ENCODE results near the gene SBSN.

Gene SBSN

GRCh38 chr19:35554076-35554475 lies 26.0 kb upstream of the SBSN start:
- DNase-seq (ENCODE audit: low spot score): no peak

- no peak for DNase-seq (ENCODE audit: low spot score)
Measured at GRCh38 chr19:35553385-35554000, 25.4 kb upstream of the SBSN start.

DNA sequence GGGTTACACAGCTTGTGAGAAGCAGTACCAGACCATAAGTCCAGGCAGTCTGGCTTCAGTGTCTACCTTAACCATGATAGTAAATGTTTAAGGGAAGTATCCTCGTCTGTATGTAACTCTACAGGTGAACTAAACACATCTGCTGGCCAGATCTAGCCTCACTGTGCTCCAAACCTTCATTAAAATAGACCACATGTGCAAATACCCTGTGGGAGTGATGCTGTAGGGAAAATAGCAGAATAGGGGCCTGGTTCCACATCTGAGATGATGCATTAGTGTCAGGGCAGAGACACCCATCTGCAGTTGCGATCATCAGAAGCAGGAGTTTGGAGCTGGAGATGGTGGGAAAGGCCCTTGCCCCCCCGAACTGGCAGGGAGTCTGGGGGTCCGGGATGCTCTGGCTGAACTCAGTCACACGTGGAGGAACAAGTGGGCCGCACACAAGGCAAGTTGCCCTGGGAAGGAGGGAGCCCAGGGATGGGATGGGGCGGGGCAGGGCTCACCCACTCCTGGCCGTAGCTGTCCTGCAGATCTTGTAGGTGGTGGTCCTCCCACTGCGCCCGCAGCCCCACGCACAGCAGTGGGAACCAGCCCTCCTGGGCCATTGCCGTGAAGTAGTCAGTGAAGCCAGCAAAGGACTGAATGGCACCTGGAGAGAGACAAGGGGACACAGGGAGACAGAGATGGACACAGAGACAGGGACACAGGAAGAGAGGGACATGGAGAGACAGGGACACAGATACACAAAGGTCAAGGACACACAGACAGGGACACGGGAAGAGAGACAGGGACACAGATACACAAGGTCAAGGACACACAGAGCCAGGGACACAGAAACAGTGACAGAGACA lies 24.6 kb upstream of the SBSN start:
- no peak for DNase-seq (ENCODE audit: low spot score)

GRCh38 chr19:35551091-35551810 lies 23.1 kb upstream of the SBSN start:
- no peak for DNase-seq (ENCODE audit: low spot score)

GRCh38 chr19:35549879-35550523 lies 21.9 kb upstream of the SBSN start:
- DNase-seq (ENCODE audit: low spot score): no peak

- DNase-seq (ENCODE audit: low spot score): peak; percentile 78
Measured at GRCh38 chr19:35549174-35549788, 21.2 kb upstream of the SBSN start.

DNA sequence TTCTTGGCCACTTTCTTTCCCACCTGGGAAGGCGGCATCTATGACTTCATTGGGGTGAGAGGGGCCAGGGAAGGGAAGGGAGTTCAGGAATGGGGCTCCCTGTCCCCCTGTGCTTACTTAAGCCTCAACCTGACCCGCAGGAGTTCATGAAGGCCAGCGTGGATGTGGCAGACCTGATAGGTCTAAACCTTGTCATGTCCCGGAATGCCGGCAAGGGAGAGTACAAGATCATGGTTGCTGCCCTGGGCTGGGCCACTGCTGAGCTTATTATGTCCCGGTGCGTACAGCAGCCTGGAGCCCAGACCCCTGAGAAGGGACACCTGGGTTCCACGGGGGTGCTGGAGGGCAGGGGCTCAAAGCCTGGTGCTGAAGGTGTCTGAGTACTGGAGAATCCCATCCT lies 18.4 kb upstream of the SBSN start:
- no peak for DNase-seq (ENCODE audit: low spot score)

- peak; percentile 66 for DNase-seq (ENCODE audit: low spot score)
Measured at GRCh38 chr19:35545855-35546381, 17.8 kb upstream of the SBSN start.

GRCh38 chr19:35545001-35545854 lies 17.1 kb upstream of the SBSN start, which contains the start of gene TMEM147:
TSS of gene TMEM147 (plus strand) at chr19:35545626. CDS start at chr19:35545740, 114 bp downstream.
- DNase-seq (ENCODE audit: low spot score): peak; percentile 99

- DNase-seq (ENCODE audit: low spot score): no peak
Measured at GRCh38 chr19:35544110-35544802, 16.1 kb upstream of the SBSN start.

DNA sequence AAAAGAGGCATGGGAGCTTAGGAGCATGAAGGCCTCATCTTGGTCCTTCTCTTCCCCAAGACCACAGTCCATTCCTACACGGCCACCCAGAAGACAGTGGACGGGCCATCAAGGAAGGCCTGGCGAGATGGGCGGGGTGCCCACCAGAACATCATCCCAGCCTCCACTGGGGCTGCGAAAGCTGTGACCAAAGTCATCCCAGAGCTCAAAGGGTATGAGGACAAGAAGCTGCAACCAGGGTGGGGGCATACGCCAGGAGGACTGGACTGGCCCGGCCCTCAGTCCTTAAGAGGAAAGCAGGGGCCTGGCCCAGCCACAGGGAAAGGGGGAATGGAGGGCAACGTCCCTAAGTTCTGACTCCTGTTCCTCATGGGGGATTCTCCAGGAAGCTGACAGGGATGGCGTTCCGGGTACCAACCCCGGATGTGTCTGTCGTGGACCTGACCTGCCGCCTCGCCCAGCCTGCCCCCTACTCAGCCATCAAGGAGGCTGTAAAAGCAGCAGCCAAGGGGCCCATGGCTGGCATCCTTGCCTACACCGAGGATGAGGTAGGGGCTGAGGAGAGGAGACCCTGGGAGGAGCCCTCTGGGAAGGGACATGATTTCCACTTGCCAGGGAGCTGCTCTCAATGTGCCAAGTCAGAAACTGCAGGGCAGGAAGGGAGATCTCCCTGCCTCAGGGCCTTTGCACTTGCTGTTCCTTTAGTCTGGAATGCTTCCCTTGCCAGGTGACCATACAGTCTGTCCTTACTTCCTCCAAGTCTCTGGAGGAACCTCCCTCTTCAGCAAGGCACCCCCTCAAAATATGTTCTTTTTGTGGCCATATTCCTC lies 15.4 kb upstream of the SBSN start:
- DNase-seq (ENCODE audit: low spot score): no peak

DNA sequence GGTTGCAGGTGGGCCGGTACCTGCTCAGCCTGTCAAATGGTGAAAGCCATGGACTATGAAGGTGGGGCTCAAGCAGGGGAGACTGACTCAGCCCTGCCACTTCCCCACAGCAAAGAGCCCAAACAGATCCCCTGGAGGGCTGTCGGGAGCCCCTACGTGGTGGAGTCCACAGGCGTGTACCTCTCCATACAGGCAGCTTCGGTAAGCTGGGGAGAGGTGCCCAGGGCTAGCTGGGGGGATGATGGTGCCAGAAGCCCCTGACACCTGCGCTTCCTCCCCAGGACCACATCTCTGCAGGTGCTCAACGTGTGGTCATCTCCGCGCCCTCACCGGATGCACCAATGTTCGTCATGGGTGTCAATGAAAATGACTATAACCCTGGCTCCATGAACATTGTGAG lies 14.1 kb upstream of the SBSN start:
- no peak for DNase-seq (ENCODE audit: low spot score)

DNA sequence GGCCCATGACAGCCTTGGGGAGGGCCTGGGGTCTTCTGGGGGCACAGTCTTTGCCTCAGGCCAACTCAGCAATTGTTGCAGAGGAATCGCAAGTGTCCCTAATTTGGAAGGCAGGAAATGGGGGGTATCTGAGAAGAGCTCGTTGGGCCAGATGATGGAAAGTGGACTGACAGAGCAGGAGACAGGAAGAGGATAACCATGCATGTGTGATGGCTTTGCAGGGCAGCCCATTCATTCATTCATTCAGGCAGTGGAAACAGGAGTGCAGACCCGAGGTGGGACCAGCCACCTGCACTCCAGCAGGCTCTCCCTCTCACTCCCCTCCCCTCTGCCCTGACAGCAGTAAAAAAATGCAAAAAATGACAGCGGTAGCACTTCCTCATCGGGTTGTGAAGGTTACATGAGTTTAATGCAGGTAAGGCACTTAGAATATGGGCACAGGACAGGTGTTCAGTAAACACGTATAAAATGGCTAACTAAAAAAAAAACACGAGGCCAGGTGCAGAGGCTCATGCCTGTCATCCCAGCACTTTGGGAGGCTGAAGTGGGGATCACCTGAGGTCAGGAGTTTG lies 12.3 kb upstream of the SBSN start:
- no peak for DNase-seq (ENCODE audit: low spot score)

DNA sequence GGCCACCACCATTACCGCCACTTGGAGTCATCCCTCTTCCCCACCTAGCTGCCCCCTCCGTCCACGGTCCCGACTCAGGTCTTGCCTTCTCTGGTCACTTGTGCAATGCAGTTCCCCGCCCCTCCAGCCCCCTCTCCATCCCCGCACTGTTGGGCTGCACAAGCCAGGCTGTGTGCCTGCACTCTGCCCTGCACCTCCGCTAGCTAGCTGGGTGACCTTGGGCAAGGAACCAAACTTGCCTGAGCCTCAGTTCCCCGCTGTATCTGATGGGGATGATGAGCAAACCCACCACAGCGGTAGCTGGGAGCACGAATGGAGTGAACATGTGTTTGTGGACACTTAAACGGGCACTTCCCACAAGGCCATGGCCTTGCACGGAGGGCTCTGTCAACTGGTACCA lies 11.7 kb upstream of the SBSN start:
- DNase-seq (ENCODE audit: low spot score): no peak

DNA sequence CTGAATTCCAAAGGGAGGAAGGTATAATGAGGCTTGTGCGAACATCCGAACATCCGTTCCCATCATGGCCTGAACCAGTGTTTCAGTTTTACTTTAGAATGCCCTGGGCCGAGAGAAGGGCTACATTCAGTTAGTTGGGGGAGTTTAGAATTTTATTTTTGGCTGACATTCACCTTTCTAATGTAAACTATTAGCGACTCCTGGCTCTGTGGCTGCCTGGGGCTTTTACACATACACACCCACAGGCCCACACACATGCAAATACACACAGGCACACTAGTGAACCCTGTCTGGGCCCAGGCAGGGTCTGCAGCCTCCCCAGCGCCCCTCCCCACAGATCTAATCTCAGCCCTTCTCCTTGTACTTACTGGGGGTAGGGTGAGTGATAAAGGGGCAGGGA lies 11.2 kb upstream of the SBSN start:
- DNase-seq (ENCODE audit: low spot score): no peak

DNA sequence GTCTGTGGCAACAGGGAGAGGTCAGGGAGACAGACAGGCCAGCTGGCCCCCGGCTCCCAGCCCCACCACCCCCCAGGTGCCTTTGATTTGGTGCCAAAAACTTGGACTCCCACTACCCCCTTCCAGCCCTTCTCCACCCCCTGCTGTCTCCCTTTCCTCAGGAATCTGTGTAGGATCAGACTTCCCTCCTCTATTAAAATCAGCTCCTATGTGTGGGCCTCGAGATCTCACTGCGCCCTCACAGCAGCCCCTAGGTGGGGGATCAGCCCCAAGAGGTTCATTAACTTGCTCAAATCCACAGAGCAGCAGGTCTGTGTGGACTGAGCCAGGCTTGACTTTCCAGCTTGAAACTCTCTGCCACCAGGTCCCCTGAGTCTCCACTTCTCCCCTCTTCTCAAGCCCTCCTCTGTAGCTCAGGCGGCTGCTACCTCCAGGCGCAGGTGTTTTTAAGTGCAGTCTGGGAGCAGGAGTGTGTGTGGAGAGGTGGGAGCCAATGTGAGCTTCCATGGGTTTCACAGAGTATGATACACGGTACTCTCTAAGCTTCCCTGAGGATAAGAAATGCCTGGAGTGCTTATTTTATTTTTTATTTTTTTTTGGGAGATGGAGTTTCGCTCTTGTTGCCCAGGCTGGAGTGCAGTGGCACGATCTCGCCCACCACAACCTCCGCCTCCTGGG lies 6.8 kb upstream of the SBSN start:
- no peak for DNase-seq (ENCODE audit: low spot score)

DNA sequence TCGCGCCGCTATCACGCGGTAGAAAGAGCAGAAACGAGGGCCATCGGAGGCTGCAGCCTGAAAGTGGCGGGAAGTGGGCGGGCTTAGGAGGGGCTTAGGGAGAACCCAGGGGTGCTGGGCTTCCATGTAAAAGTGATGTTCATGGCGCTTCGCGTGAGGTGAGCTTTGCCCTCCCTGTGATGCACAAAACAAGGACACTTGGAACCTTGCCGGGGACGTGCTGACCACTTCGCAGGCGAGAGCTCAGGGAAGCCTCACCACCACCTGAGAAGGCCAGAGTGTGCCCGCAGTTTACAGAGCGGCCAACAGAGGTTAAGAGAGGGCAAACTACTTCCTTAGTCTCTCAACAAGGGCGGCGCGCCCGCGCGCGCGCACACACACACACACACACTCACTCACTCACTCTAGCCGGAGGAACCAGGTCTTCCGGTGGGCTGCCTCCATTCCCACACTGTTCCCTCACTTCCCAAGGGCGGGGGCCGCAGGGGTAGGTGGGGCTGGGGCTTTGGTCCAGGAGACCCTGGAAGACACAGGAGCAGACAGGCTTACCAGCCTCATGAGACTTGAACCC lies 5.8 kb upstream of the SBSN start:
- DNase-seq (ENCODE audit: low spot score): no peak
